Omental fat pad (tissue), 4 donors: ENCODE data around the gene PWWP2A. TPM values are rescaled to one million over a fixed set of nuclear protein-coding genes. Genes with fewer than 3 reads are reported as not detected.
"Not testable (repeated sequence)": the region's sequence is repeated elsewhere in the genome, so short reads cannot be mapped to it uniquely, and the experiment has no call there.

Source experiments
- ATAC-seq: fragments of 150-250 bp; one replicate; pipeline ENCODE4 v1.9.1; 2016; ENCODE audit warnings: mild to moderate bottlenecking, moderate library complexity; ENCODE audit not compliant: low FRiP score
- DNase-seq: peaks from one replicate; pipeline ENCODE4 v3.0.0-alpha.2; 2019; ENCODE audit warnings: low spot score
- total RNA-seq, 4 donors: library from RNA; depleted of rRNA; stranded (reverse); fragments of >200 nt; gene quantifications; one replicate each; pipeline ENCODE4 v1.1.0, GENCODE V29; 2016
- TF ChIP-seq, protein P1 (sequence below), 3 donors: fragments of 450-650 bp; IDR thresholded peaks; one replicate each; pipeline ENCODE4 v1.5.1; 2016 to 2017; ENCODE audit warnings: antibody characterized with exemption in 3 of 3, mild to moderate bottlenecking in 3 of 3, moderate library complexity in 2 of 3

The PWWP2A gene
- total RNA-seq, 4 donors from 2014 or later, result 18.3 to 47.4 (median 24.4) TPM

DNA sequence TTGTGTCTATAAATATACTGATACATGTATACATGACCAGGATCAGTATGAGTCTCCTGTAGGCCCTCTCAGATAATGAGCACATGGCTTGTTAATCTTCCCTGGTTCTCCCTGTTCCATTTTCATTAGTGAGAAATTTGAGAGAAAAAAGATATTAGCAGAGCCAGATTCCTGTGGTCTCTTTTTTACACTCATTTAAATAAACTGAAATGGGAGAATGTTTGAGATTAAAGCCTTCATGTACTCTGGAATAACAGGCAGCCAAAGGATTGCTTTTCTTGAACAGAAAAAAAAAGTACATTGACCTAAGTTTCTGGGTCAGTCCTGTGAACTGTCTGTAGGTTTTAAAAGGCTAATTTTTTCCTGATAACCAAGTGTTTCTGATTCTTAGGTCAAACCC, 44.2 kb downstream of the PWWP2A start:
- DNase-seq (no peak), ATAC-seq (no peak)
- TF ChIP-seq, protein P1, sequence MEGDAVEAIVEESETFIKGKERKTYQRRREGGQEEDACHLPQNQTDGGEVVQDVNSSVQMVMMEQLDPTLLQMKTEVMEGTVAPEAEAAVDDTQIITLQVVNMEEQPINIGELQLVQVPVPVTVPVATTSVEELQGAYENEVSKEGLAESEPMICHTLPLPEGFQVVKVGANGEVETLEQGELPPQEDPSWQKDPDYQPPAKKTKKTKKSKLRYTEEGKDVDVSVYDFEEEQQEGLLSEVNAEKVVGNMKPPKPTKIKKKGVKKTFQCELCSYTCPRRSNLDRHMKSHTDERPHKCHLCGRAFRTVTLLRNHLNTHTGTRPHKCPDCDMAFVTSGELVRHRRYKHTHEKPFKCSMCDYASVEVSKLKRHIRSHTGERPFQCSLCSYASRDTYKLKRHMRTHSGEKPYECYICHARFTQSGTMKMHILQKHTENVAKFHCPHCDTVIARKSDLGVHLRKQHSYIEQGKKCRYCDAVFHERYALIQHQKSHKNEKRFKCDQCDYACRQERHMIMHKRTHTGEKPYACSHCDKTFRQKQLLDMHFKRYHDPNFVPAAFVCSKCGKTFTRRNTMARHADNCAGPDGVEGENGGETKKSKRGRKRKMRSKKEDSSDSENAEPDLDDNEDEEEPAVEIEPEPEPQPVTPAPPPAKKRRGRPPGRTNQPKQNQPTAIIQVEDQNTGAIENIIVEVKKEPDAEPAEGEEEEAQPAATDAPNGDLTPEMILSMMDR (IDR thresholded peaks at IDR 0.05), result no peak

DNA sequence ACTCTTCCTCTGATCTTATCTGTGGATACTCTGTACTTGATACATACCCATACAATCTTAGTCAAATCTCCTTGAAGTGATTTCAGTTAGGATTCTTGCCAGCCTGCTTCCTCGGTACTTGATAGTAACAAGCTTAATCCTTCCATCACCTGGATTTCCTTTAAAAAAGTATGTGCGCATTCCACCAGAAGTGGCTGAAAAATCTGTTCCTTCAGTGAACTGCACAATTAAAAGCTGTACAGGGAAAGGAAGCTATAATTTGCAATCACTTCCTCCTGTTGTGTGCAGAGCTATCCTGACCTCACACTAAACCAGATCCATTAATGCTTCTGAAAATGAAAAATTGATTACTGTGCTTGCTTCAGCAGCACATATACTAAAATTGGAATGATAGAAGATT, 47.3 kb downstream of the PWWP2A start:
- TF ChIP-seq, protein P1 (IDR thresholded peaks at IDR 0.05), result no peak
- no peak for ATAC-seq

GRCh38 chr5:160071516-160071915, 47.7 kb downstream of the PWWP2A start:
- no peak for ATAC-seq

More for the DNA sequence above, 47.3 kb downstream of the PWWP2A start:
- DNase-seq, result no peak

DNA sequence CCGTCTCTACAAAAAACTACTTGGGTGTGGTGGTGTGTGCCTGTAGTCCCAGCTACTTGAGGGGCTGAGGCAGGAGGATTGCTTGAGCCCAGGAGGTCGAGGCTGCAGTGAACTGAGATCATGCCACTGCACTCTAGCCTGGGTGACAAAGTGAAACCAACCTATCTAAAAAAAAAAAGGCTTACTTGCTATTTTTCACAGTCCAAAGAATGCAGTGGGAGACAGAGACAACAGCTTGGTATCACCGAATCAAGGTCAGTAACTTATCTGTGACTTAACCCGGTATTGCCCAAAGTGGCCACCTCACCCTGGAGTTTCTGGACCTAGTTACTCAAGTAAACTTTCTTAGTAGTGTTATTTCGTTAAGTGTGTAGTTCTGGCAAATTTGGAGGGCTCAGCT, 50.1 kb downstream of the PWWP2A start:
- not testable (repeated sequence) for DNase-seq, ATAC-seq

More at GRCh38 chr5:160071516-160071915, 47.7 kb downstream of the PWWP2A start:
- no peak for DNase-seq
- TF ChIP-seq, protein P1 (IDR thresholded peaks at IDR 0.05), result no peak

DNA sequence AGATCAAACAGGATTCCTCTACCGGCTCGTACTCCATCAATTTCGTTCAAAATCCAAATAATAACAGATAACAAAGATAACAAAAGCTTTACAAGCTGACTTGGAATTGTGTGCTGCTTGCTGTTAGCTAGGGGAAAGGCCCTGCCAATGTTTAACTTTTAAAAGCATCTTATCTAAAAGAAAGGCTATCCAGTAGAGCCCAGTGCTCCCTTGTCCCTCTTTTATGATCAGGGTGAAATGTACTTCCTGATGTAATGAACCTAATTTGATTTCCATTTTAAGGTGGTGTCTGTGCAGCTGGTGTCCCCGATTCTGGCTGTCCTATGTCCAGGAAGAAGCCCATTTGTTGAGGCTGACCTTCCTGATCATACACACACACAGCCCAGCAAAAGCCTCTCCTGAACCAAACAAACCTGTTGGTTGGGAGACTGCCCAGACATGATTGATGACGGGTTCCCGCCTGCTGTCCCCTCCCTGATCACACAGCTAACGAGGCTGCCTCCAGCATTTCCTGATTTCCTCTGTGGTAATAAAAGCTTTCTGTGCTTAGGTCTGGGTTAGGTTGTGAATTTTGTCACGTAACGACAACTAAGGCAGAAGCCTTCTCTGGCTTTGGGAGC, 54.1 kb downstream of the PWWP2A start:
- ATAC-seq (no peak), DNase-seq (no peak)
- TF ChIP-seq, protein P1 (IDR thresholded peaks at IDR 0.05), result no peak

GRCh38 chr5:160064417-160064810, 54.8 kb downstream of the PWWP2A start:
- ATAC-seq (no peak), DNase-seq (no peak)
- TF ChIP-seq, protein P1 (IDR thresholded peaks at IDR 0.05), result no peak

DNA sequence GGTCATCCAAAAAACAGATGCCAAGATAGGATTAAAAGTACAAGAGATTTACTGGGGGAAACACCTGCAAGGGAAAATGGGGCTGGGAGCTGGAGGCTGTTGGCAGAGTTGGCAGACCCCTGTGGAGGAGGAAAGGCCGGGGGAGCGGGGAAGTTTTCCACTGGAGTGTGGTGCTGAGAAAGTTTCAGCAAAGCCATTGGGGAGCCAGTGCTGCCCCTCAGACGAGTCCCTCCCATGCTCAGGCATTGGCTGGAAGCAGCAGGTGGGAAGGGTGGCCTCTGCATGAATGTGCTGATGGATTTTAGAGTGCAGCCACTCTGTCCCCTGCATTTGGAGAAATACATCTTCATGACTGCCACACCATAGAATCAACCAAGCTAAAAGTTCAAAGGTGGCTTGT, 57.5 kb downstream of the PWWP2A start:
- TF ChIP-seq, protein P1 (IDR thresholded peaks at IDR 0.05), result no peak
- no peak for DNase-seq
- ATAC-seq, result no peak
